Muscle layer of duodenum (tissue), 2 donors: ENCODE results near the gene RREB1.

ENCODE experiments used
- H3K27ac ChIP-seq: one replicate; pipeline ENCODE4 v1.7.0; 2013; ENCODE audit warnings: mild to moderate bottlenecking, low read length
- H3K27me3 ChIP-seq: one replicate; pipeline ENCODE4 v1.7.0; 2013; ENCODE audit warnings: low read depth, mild to moderate bottlenecking, control low read depth, low read length
- H3K36me3 ChIP-seq, 2 donors: one replicate each; pipeline ENCODE4 v1.7.0; 2013; ENCODE audit warnings: low read length in 2 of 2, control low read depth in 1 of 2, mild to moderate bottlenecking in 1 of 2; ENCODE audit not compliant: insufficient read depth in 2 of 2, control insufficient read depth in 1 of 2
- H3K4me1 ChIP-seq, 2 donors: one replicate each; pipeline ENCODE4 v1.7.0; 2013; ENCODE audit warnings: low read length in 2 of 2, mild to moderate bottlenecking in 2 of 2, control low read depth in 1 of 2, moderate library complexity in 1 of 2; ENCODE audit not compliant: insufficient read depth in 2 of 2, control insufficient read depth in 1 of 2
- H3K4me3 ChIP-seq, 2 donors: one replicate each; pipeline ENCODE4 v1.7.0; 2013; ENCODE audit warnings: low read length in 2 of 2, low read depth in 1 of 2, mild to moderate bottlenecking in 1 of 2
- H3K9me3 ChIP-seq, 2 donors: one replicate each; pipeline ENCODE4 v1.7.0; 2013; ENCODE audit warnings: low read length in 2 of 2, control low read depth in 1 of 2, mild to moderate bottlenecking in 1 of 2; ENCODE audit not compliant: control insufficient read depth in 1 of 2
- donor health status: healthy.

RREB1 gene

DNA sequence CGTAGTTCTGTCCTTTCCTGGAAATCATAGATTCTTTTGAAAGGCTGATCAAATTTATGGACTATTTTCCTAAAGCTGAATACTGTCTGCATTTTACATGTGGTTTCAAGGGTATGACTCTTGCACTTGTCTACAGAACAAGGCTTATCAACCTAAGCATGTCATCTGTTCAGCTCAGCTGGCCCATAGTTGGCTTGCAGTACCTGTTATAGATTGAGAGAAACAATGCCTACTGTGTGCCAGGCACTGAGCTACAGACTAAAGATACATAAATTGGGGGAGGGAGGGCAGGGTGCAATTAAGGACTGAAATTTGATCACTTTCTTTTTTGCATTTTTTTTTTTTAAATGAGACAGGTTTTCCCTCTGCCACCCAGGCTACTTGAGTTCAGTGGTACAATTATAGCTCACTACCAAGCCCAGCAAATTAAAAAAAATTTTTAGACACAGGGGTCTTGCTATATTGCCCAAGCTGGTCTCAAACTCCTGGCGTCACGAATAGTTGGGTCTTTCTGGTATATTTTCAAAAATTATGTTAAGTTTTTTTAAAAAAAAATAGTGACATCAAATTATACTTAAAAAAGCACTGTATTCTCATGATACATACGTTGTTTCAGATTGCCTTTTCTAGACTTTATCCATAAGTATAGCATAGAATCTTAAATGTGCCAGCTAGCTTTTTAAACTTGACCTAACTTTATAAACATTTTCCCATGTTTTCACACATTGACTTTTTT, 52.2 kb downstream of the RREB1 start:
- no peak overlapping the region for H3K4me3 ChIP-seq
- no peaks in the 10 kb centered on the region for H3K36me3 ChIP-seq
- H3K4me1 ChIP-seq, result peaks cover 16 to 38% of the 10 kb centered on the region in 2 donors
- H3K9me3 ChIP-seq, result no peaks in the 10 kb centered on the region
- no peaks in the 10 kb centered on the region for H3K27me3 ChIP-seq
- no peak overlapping the region for H3K27ac ChIP-seq

DNA sequence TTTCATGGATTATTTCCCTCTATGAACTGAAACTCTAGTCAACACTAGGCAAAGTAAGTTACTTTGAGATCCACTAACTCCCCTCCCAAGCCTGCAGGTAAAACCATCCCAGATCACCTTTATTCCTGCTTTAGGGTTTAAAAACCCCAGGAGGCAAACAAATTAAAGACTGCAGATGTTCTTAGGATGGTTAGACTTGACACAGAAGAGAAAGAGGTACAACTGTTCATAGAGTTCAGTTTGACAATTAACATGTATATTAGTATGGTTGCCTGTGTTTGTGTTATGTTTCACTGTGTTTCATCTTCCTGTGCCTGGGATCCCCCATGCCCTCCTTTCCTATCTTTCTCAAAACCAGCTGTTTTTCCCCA, 53.5 kb downstream of the RREB1 start:
- Histone ChIP-seq H3K4me3 (no peak overlapping the region), H3K27me3 (no peaks in the 10 kb centered on the region), H3K4me1 (peaks cover 26 to 41% of the 10 kb centered on the region in 2 donors), H3K27ac (no peak overlapping the region), H3K36me3 (no peaks in the 10 kb centered on the region), H3K9me3 (no peaks in the 10 kb centered on the region)

- H3K27ac ChIP-seq, result no peak overlapping the region
- no peaks in the 10 kb centered on the region for H3K27me3 ChIP-seq
- H3K9me3 ChIP-seq, result no peaks in the 10 kb centered on the region
- H3K4me3 ChIP-seq, result no peak overlapping the region
- no peaks in the 10 kb centered on the region for H3K36me3 ChIP-seq
- peaks cover 26 to 41% of the 10 kb centered on the region in 2 donors for H3K4me1 ChIP-seq
These were observed 54.1 kb downstream of the RREB1 start for GRCh38 chr6:7161845-7162244.

- Histone ChIP-seq H3K4me3 (no peak overlapping the region), H3K36me3 (no peaks in the 10 kb centered on the region), H3K27me3 (no peaks in the 10 kb centered on the region), H3K4me1 (peaks cover 31 to 50% of the 10 kb centered on the region in 2 donors), H3K27ac (no peak overlapping the region), H3K9me3 (no peaks in the 10 kb centered on the region)
These were observed 55.9 kb downstream of the RREB1 start for GRCh38 chr6:7163661-7164071.

DNA sequence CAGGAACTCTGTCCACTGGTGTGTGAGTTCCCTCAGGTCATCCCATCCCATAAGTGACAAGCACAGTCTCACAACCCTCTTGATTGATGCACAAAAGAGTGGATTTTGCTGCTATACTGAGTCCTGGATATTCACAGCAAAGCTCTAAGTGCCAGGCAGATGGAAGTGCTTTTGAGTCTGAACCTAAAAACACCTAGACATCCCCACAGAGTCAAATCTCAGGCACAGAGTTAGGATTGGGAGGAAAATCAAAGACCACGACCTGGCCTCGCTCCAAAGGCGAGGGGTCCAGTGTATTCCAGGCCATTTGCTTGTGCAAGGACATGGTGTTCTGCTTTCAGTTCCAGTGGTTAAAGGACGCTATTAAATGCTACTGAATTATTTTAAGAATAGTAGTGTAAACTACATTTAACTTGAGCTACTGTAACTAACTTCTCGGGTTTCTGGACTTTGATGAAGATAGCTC, 56.8 kb downstream of the RREB1 start:
- no peaks in the 10 kb centered on the region for H3K9me3 ChIP-seq
- H3K27me3 ChIP-seq, result no peaks in the 10 kb centered on the region
- peaks cover 40 to 59% of the 10 kb centered on the region in 2 donors for H3K4me1 ChIP-seq
- H3K4me3 ChIP-seq, result no peak overlapping the region
- H3K36me3 ChIP-seq, result no peaks in the 10 kb centered on the region
- H3K27ac ChIP-seq, result peak overlapping the region; percentile 28

- Histone ChIP-seq H3K27me3 (no peaks in the 10 kb centered on the region), H3K36me3 (no peaks in the 10 kb centered on the region), H3K4me3 (no peak overlapping the region), H3K9me3 (no peaks in the 10 kb centered on the region), H3K4me1 (peaks cover 42 to 66% of the 10 kb centered on the region in 2 donors), H3K27ac (peak overlapping the region; percentile 28)
These were observed 57.5 kb downstream of the RREB1 start for GRCh38 chr6:7165002-7165889.

DNA sequence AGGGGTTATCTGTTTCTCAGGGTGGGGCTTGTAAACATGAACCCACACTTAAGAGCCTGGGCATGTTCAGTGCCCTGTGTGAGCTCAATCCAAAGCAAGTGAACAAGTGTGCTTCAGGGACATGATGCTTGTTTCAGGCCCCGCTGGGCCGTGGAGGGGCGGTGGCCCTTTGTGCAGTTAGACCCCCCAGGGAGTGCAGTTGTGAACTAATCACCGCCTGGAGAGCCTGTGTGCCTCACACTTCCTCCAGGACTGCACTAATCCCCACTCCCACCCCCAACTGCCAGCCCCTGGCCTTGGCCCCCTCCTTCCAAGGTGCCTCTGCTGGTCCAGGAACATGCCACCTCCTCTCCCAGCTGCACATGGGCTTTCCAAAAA, 58.1 kb downstream of the RREB1 start:
- H3K4me1 ChIP-seq, result peaks cover 42 to 70% of the 10 kb centered on the region in 2 donors

DNA sequence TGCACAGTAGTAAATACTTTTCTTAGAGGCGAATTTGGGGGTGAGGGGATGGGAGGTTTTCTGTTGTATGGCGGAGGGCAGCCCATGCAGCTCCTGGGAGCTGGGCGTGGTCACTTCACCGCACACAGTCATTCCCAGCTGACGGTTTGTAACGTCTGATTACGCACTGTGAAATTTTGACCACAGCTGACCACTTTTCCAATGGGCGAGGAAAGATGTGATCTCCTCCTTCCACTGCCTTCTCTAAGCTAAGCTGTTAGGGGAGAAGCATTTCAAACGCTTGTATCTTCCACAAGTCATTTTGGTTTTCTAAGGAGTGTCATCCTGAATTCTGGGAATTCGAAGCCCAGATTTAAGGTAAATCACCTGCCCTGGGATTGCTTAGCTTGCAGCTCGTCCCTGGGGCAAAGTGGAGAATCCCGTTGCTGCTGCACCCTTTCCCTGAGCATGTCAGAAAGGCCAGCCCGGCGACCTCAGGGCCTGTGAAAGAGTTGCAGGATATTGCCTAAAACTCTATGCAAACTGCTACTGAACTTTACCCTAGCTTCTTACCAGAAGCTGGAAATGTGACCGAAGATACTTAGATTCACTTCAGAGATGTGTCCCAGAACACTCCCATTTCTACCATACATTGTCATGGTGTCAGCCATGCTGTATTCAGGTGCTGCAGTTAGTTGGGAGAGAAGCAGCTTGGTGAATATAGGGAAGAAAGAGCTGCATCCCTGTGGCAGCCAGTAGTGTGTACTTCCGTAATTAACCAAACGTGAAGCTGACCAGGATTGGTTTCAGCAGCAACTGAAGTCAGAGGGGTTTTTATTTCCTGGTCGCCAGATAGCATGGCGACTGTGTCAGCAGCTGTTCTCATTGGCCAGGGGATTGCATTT, 58.9 kb downstream of the RREB1 start:
- Histone ChIP-seq H3K36me3 (no peaks in the 10 kb centered on the region), H3K4me1 (peaks cover 42 to 70% of the 10 kb centered on the region in 2 donors), H3K4me3 (no peak overlapping the region), H3K9me3 (no peaks in the 10 kb centered on the region), H3K27ac (peak overlapping the region; percentile 53), H3K27me3 (no peaks in the 10 kb centered on the region)

More for the DNA sequence above, 58.1 kb downstream of the RREB1 start:
- Histone ChIP-seq H3K4me3 (no peak overlapping the region), H3K36me3 (no peaks in the 10 kb centered on the region), H3K27ac (peak overlapping the region; percentile 28), H3K9me3 (no peaks in the 10 kb centered on the region), H3K27me3 (no peaks in the 10 kb centered on the region)

DNA sequence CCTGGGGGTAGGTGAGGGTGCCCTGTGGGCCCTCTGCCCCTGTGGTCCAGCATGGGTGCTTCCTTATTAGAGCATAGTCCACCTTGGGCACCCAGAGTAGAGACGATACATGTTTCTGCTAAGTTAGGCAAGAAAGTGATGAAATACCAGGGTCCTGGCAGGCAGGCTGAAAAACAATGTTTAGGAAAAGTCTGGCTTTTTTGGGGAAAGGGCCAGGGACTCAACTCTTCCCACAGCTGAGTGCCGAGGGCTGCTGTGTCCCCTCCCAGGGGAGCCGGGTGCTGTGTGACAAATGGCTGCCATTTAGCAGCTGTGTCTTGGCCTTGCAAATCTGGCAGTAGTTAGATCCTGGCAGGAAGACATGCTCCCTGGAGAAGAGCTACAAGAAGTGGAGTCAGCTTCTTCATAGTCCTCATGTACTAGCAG, 61.5 kb downstream of the RREB1 start:
- Histone ChIP-seq H3K27ac (peak overlapping the region; percentile 34), H3K27me3 (no peaks in the 10 kb centered on the region), H3K4me3 (no peak overlapping the region), H3K4me1 (peaks cover 39 to 59% of the 10 kb centered on the region in 2 donors), H3K36me3 (no peaks in the 10 kb centered on the region), H3K9me3 (no peaks in the 10 kb centered on the region)

DNA sequence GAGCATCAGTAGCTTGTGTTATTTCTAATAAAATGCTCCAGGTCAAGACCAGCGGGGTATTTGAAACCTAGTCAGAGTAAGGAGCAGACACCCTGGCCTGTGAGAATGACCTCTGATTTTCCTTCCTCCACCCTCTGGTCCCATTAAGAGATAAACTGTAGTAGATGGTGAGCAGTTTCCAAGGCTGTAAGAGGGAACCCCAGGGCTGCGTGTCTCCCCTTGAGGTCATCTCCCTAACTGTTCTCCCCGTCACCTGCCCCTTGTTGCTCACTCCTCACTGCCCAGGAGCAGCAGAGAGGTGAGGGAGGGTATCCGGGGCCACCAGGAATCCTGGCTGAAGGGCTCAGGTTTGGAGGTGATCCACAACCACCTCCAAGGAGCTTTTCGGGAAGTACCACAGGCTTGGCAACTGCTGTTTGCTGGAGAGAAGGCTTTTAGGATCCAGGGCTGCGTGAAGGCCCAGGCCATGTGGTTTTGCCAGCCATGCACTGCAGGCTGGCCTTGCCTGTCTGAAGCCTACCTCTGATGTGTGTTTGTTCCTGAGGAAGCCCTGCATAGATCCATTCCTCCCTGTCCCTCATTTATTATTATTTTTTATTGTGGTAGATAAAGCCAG, 62.5 kb downstream of the RREB1 start:
- Histone ChIP-seq H3K9me3 (no peaks in the 10 kb centered on the region), H3K36me3 (no peaks in the 10 kb centered on the region), H3K4me3 (no peak overlapping the region), H3K4me1 (peaks cover 32 to 50% of the 10 kb centered on the region in 2 donors), H3K27me3 (no peaks in the 10 kb centered on the region), H3K27ac (peak overlapping the region; percentile 34)
